GM21723 (cell line): ENCODE measurements around the gene RAB3C.

Experiments
- ATAC-seq: cut with Tn5 transposase; IDR thresholded peaks from one replicate; pipeline ENCODE4 v1.9.1; 2021; ENCODE audit warnings: mild to moderate bottlenecking, moderate library complexity; ENCODE audit not compliant: unreplicated experiment

Gene RAB3C

DNA sequence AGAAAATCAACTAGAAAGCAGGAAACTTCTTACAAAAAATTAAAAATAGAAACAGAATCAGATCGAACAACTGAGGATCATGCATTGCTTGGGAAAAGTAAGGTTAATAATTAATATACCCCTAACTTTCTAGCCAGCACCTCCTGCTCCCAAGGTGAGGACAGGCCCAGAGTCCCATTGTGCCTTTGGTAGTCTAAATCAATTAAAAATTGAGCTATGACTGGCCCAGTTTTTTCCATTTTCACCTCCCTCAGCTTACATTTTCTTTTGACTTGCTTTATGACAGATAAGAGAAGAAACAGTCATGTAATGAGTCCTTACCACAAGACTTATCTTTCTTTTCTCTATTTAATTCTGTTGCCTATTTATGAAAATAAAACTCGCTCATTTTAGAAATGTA lies 182.2 kb downstream of the RAB3C start:
- no peak for ATAC-seq

GRCh38 chr5:58767104-58767503 lies 184.2 kb downstream of the RAB3C start:
- no peak for ATAC-seq

DNA sequence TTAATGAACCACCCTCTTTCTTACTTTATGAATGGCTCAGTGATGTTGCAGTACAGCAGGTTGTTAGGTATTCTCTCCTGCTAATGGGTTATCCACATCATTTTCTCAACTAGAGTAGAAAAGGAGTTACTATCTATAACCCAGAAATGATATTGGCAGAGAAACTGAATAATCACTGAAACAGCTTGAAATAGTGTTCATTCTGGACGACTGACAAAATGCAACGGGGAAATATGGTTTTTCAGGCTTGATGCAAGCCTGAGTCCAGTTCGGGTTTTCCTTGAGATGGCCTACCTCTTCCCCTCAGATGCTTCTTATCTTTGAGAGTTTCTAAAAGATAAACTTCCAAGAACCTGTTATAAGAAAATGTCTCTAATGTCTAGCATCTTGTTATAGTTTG lies 187.3 kb downstream of the RAB3C start:
- ATAC-seq = no peak

GRCh38 chr5:58771796-58772195 lies 188.9 kb downstream of the RAB3C start:
- ATAC-seq = no peak

GRCh38 chr5:58773744-58774441 lies 191.0 kb downstream of the RAB3C start:
- no peak for ATAC-seq

- no peak for ATAC-seq
Measured at GRCh38 chr5:58774937-58775336, 192.1 kb downstream of the RAB3C start.

GRCh38 chr5:58775701-58776262 lies 192.9 kb downstream of the RAB3C start:
- peak; percentile 74 for ATAC-seq

DNA sequence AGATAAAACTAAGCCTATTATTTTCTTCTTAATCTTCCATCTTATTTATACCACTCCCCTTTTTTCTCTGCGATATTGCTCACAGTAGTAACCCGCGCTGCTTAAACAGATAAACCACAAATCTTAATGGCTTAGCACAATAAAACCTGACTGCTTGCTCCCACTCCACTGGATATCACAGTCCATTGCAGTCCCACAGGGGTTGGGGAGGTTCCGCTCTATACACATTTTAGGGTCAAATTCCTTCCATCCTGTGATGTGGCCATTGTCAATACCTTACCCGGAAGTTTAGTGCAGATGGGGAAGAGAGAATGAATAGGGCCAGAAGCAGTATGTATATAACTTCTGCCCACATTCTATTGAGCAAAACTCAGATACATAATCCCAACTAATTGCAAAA lies 193.7 kb downstream of the RAB3C start:
- no peak for ATAC-seq

- ATAC-seq = no peak
Measured at GRCh38 chr5:58778888-58779287, 196.0 kb downstream of the RAB3C start.

GRCh38 chr5:58786035-58786434 lies 203.2 kb downstream of the RAB3C start:
- no peak for ATAC-seq

DNA sequence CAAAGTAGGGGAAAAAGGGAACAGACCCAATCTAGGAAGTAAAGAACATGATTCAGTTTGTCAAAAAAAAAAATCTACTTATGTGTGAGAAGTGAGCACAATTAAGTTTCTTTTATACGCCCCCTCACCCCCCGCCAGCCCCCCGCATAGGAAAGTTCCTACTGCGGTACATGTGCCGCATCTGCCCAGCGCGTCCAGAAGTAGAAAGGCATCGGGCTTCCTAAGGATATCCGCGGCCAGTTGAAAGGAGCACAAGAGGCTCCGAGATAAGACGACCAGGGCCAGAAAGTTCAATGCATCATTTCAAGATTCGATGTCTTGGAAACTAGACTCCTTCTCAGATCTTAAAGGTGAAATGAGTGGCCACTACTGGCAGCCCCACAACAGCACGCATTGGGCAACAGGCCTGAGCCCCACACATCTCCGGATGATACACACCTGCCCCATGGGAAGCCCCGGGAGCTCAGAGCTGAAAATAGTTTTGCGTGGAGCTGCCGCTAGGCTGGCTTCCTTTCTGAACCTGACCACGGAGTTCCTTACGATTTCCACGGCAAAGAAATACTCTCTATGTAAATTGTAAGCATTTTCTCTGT lies 203.9 kb downstream of the RAB3C start:
- ATAC-seq = peak; percentile 58

DNA sequence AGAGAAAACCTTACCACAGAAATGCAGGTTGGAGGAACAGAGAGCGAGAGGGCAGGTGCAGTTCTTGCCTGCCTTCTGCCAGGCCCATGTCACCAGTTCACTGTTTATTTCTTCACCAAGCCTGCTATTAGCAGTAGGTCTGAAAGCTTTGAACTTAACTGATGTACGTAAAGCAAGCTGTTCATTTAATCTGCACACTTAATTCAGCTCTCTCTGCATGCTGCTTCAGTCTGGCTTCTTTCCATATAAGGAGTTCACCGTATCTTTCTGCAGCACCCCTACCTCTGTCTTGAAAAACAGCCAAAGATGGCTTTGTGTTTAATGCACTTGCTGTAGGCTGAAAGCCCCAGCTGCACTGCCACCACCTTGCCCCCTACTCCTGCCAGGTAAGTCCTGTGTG lies 205.1 kb downstream of the RAB3C start:
- no peak for ATAC-seq

GRCh38 chr5:58793888-58794657 lies 211.2 kb downstream of the RAB3C start:
- ATAC-seq = no peak

GRCh38 chr5:58794875-58795274 lies 212.0 kb downstream of the RAB3C start:
- peak; percentile 48 for ATAC-seq

DNA sequence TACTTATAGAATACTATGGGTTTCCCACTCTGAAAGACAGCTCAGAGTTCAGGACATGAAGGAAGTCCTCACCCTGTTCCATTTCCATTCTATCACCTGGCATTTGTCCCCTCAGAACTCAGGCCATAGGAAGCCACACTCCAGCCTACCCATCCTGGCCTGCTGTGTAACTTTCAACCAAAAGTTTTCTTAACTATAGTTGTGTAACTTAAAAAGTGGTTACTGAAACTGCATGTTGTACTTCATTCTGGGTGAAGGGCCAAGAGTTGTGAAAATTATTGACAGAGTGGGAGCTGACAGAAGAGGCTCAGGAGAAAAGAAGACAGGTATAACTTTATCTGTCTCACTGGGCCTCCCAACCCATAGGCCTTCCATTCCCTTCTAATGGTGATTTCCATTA lies 212.5 kb downstream of the RAB3C start:
- peak; percentile 38 for ATAC-seq

DNA sequence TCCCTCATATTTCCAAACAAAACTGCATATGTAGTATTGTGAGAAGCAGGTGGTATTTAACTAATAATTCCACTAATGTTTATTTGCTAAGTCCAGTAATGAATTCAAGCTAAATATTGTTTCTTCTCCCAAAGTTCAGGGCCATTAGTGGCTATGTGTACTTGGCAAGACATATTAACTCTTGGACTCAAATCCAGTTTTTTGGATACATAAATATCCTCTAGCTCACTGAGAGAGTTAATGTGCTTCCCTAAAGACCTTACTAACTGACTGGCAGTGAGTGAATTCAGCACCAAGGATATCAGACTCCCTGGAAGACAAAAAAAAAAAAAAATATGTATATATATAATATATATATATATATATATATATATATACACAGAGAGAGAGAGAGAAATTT lies 214.1 kb downstream of the RAB3C start:
- ATAC-seq = no peak

GRCh38 chr5:58800356-58800755 lies 217.5 kb downstream of the RAB3C start:
- ATAC-seq = no peak

- no peak for ATAC-seq
Measured at GRCh38 chr5:58800861-58801540, 218.1 kb downstream of the RAB3C start.

DNA sequence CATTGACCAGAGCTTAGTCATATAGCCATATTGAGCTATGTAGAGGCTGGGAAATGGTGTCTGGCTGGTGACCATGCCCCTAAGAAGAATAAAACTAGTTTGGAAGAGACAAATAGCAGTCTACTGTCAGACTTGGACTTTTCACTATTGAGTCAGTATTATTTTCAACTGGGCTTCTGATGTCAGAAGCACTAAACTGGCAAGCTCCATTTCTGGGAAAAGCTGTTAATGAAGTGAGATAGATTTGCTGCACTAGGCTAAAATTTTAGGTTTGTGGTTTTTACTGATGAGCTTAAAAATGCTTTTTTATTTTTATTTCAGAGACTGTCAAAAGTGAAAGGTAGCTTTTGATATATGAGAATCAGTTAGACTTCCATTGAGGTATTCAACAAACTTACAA lies 220.2 kb downstream of the RAB3C start:
- no peak for ATAC-seq

- ATAC-seq = no peak
Measured at GRCh38 chr5:58804291-58804690, 221.4 kb downstream of the RAB3C start.

GRCh38 chr5:58810086-58810485 lies 227.2 kb downstream of the RAB3C start:
- no peak for ATAC-seq
